Heart left ventricle (tissue), 16 donors: ENCODE measurements around the gene USP13. TPM values are rescaled to one million over a fixed set of nuclear protein-coding genes. Genes with fewer than 3 reads are reported as not detected.
A peak's percentile ranks its signal among the peaks of the same experiment; 100 is the strongest.

Experiments
- ATAC-seq, 4 donors: fragments of 200-7000 bp; cut with Tn5 transposase; one replicate each; pipeline ENCODE4 v1.9.1; 2020 to 2022; ENCODE audit warnings: moderate library complexity in 4 of 4, mild to moderate bottlenecking in 3 of 4, moderate number of reproducible peaks in 1 of 4
- DNase-seq, 5 donors: peaks; one replicate each; pipeline ENCODE4 v3.0.0-alpha.2; 2020
- H3K27ac ChIP-seq, 12 donors: fragments of 200-600 bp; sonication (generic) in 4 of 12; one replicate each; pipeline versions ENCODE4 v1.5.0 to v1.8.0; 2016 to 2022; ENCODE audit warnings: mild to moderate bottlenecking in 2 of 12
- H3K27me3 ChIP-seq, 9 donors: fragments of 200-600 bp; sonication (generic) in 2 of 9; one replicate each; pipeline versions ENCODE4 v1.5.1 to v1.8.0; 2016 to 2022; ENCODE audit warnings: mild to moderate bottlenecking in 3 of 9
- H3K36me3 ChIP-seq, 9 donors: fragments of 200-600 bp; sonication (generic) in 2 of 9; one replicate each; pipeline versions ENCODE4 v1.5.0 to v1.8.0; 2018 to 2022; ENCODE audit warnings: mild to moderate bottlenecking in 2 of 9
- H3K4me1 ChIP-seq, 12 donors: fragments of 200-600 bp; sonication (generic) in 4 of 12; one replicate each; pipeline versions ENCODE4 v1.5.0 to v1.8.0; 2016 to 2022; ENCODE audit warnings: mild to moderate bottlenecking in 3 of 12
- H3K4me3 ChIP-seq, 12 donors: fragments of 200-600 bp; sonication (generic) in 4 of 12; one replicate each; pipeline versions ENCODE4 v1.5.0 to v1.8.0; 2017 to 2022; ENCODE audit warnings: mild to moderate bottlenecking in 9 of 12, moderate library complexity in 4 of 12
- H3K9me3 ChIP-seq, 12 donors: fragments of 200-600 bp; sonication (generic) in 4 of 12; one replicate each; pipeline versions ENCODE4 v1.5.0 to v1.8.0; 2016 to 2022; ENCODE audit warnings: mild to moderate bottlenecking in 1 of 12
- CTCF ChIP-seq, 12 donors: fragments of 200-600 bp; sonication (generic) in 4 of 12; IDR thresholded peaks; one replicate each; pipeline versions ENCODE4 v1.5.0 to v1.8.0; 2018 to 2022; ENCODE audit warnings: antibody characterized with exemption in 12 of 12, mild to moderate bottlenecking in 5 of 12
- POLR2A ChIP-seq, 2 donors: fragments of 450-650 bp; IDR thresholded peaks; one replicate each; pipeline ENCODE4 v1.6.1; 2017; ENCODE audit warnings: antibody characterized with exemption in 2 of 2, mild to moderate bottlenecking in 2 of 2, moderate library complexity in 2 of 2
- WGBS, 4 donors: extraction: QIAGEN DNeasy Blood & Tissue Kit in 2 of 4; methylation state at CpG; one replicate each; pipeline versions ENCODE4 v1.1.5 to v1.1.7; 2013 to 2018; 5-methylcytosine and 5-hydroxymethylcytosine counted together
- intact Hi-C, 10 donors: fragments of 100-400 bp; cut with DNase I; formaldehyde crosslinking; loops; one replicate each; pipeline versions ENCODE4 v1.11.1 to v1.14.2; 2022
- polyA plus RNA-seq, 2 donors: library from polyadenylated mRNA; stranded (reverse); fragments of 200-250 nt; gene quantifications; one replicate each; pipeline ENCODE4 v1.2.3, GENCODE V29; 2013
- total RNA-seq, 9 donors: library from RNA; depleted of rRNA in 2 of 9; stranded (reverse); fragments of >200 nt in 2 of 9; fragmentation: NEBNext Ultra II Directional in 3 of 9; extraction: Animal tissue kit (Norgen Biotek cat#: 25700) in 3 of 9; gene quantifications; one replicate each; pipeline versions ENCODE4 v1.1.0 to v1.2.4, GENCODE V29; 2016 to 2023
- donor health status: ischemic (EF 13 %, LVEDD 7.1; RV severe dilation, severe dysfunction).
- donor health status: healthy with polysubstance abuse.
- donor health status: DM: no; HTN: yes; CAD: no.
- donor health status: DM: no; HTN: no; CAD: no.
- donor health status: ischemic (EF 25% LVEDD 6.9; RV normal size, moderate dysfunction).
- donor health status: ischemic (EF 25% LVEDD 5.7; RV mildly dilated, moderate dysfunction).
- donor health status: healthy.
- donor health status: DM: yes; HTN: yes; CAD: no.
- donor health status: ischemic (EF 35%, LVEDD 5.7; RV mildly dilated, moderate dysfunction).
- donor health status: nonischemic (EF 11% LVEDD 7.7; RV severe dilation, severe dysfunction).
- donor health status: DM: yes; HTN: yes; CAD: no.
- donor health status: PGD.
- donor health status: ischemic (EF 29% LVEDD 5.4; RV normal size, mild dysfunction).
- donor health status: nonischemic (EF 23%, LVEDD 6.1; RV moderate dilation, normal function).

USP13 gene
- total and polyA plus RNA-seq, 11 donors = 29.2 to 287 (median 137) TPM

DNA sequence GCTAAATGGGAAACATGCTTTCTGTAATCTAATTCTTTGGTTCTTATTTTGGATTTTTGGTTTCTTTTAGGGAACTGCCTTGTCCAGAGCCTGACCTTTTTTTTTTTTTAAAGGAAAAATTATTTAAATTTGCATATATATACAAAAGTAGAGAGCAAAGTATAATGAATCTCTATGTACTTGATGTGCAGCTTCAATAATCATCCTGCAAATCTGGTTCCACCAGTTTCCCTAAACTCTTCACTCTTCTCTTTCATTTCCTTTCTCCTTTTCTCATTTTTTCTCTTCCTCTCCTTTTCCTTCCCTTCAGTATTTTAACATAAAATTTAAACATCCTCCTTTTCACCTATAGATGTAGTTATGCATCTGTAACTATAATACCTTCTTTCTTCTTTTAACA lies 82.5 kb downstream of the USP13 start:
- Histone ChIP-seq H3K4me3 (no peak overlapping the region), H3K36me3 (peaks cover 0 to 48% (median 24%) of the 10 kb centered on the region in 9 donors), H3K4me1 (peaks cover 0 to 43% (median 13%) of the 10 kb centered on the region in 12 donors), H3K27me3 (no peaks in the 10 kb centered on the region), H3K27ac (peak overlapping the region in 8 of 12 donors; percentile 55 to 89 (median 76)), H3K9me3 (no peaks in the 10 kb centered on the region)
- no peak for TF ChIP-seq POLR2A (IDR thresholded peaks at IDR 0.05)
- no peak for TF ChIP-seq CTCF (IDR thresholded peaks at IDR 0.05)
- DNase-seq (no peak), ATAC-seq (no peak)
- intact Hi-C loops = loop anchor here in 2 of 10 donors (5.0 to 10.0 kb wide), 2 partner anchors 78 to 81 kb away; partner anchors contain the start of gene USP13 (in 1 of the 2)

GRCh38 chr3:179738998-179739397 lies 86.2 kb downstream of the USP13 start:
- ATAC-seq (no peak), DNase-seq (no peak)
- no peak for TF ChIP-seq POLR2A (IDR thresholded peaks at IDR 0.05)
- no peak overlapping the region for H3K4me3 ChIP-seq
- no peak overlapping the region for H3K27ac ChIP-seq
- peaks cover 0 to 51% (median 27%) of the 10 kb centered on the region in 9 donors for H3K36me3 ChIP-seq
- H3K27me3 ChIP-seq = no peaks in the 10 kb centered on the region
- H3K9me3 ChIP-seq = no peaks in the 10 kb centered on the region
- 84 to 92% (median 87%) methylated on average over 6 of the region's 6 CpGs for WGBS, 4 donors
- intact Hi-C loops = loop anchor here in 2 of 10 donors (5.0 to 10.0 kb wide), 2 partner anchors 82 to 84 kb away; partner anchors contain the start of gene USP13 (in 1 of the 2)
- peaks cover 0 to 28% (median 7%) of the 10 kb centered on the region in 12 donors for H3K4me1 ChIP-seq

DNA sequence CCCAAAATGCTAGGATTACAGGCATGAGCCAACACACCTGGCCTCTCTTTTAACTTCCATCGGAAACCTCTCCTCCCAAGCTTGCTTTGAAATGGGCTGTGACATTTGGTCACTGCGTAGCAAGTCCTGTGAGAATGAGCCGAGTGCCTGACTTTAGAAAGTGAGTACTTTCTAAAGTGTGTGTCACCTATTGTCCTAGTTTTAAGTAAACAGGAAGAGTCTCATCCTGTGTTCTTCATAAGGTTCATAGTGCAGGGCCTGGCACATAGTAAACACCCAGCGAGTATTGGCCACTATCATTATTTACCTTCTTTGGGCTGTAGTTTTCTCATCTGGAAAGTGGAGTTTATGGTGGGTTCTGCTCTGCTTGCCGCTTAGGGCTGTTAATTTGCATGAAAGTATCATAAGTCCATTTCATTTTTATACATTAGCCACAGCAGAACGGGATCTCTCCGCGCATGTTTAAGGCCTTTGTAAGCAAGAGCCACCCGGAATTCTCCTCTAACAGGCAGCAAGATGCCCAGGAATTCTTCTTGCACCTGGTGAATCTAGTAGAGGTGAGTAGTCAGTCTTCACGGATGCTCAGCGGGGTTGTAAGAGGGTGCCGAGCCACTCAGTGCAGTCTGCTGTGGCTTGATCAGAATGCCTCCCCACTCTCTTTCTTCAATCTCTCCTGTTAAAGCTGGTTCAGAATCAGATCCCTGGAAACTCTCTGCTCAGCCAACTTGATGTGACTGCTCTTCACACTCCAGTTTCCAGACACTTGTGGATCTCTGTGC lies 87.2 kb downstream of the USP13 start:
- H3K27ac ChIP-seq = no peak overlapping the region
- no peak for DNase-seq
- H3K27me3 ChIP-seq = no peaks in the 10 kb centered on the region
- peaks cover 0 to 29% (median 3%) of the 10 kb centered on the region in 12 donors for H3K4me1 ChIP-seq
- no peak for TF ChIP-seq CTCF (IDR thresholded peaks at IDR 0.05)
- no peak for TF ChIP-seq POLR2A (IDR thresholded peaks at IDR 0.05)
- WGBS, 4 donors = 79 to 86% (median 81%) methylated on average over 12 of the region's 12 CpGs
- peaks cover 0 to 55% (median 27%) of the 10 kb centered on the region in 9 donors for H3K36me3 ChIP-seq
- intact Hi-C loops = loop anchor here in 4 of 10 donors (5.0 to 10.0 kb wide), 3 partner anchors 83 to 88 kb away; partner anchors contain the start of gene USP13 (in 3 of the 4)
- H3K4me3 ChIP-seq = no peak overlapping the region
- ATAC-seq = no peak
- no peaks in the 10 kb centered on the region for H3K9me3 ChIP-seq

GRCh38 chr3:179743913-179744312 lies 91.1 kb downstream of the USP13 start:
- intact Hi-C loops = loop anchor here in 2 of 10 donors (5.0 to 10.0 kb wide), 2 partner anchors 89 to 92 kb away; partner anchors contain the start of gene USP13 (in 2 of the 2)
- peak overlapping the region in 4 of 12 donors; percentile 17 to 37 (median 20) for H3K27ac ChIP-seq

More at GRCh38 chr3:179743913-179744312, 91.1 kb downstream of the USP13 start:
- H3K36me3 ChIP-seq = peaks cover 0 to 62% (median 26%) of the 10 kb centered on the region in 9 donors
- no peaks in the 10 kb centered on the region for H3K27me3 ChIP-seq
- peak in 3 of 4 donors; percentile 24 to 47 (median 25) for ATAC-seq
- no peaks in the 10 kb centered on the region for H3K9me3 ChIP-seq
- TF ChIP-seq CTCF (IDR thresholded peaks at IDR 0.05) (no peak), POLR2A (IDR thresholded peaks at IDR 0.05) (no peak)
- DNase-seq = no peak
- H3K4me3 ChIP-seq = no peak overlapping the region
- WGBS, 4 donors = 61 to 76% (median 67%) methylated on average over 2 of the region's 2 CpGs
- peaks cover 0 to 19% (median 3%) of the 10 kb centered on the region in 12 donors for H3K4me1 ChIP-seq
